CD14-positive monocyte (primary cell): ENCODE results near the gene GPR55. TPM values are rescaled to one million over a fixed set of nuclear protein-coding genes. Genes with fewer than 3 reads are reported as not detected.

Experiments
- DNase-seq, 3 donors: peaks; one replicate each; pipeline ENCODE4 v3.0.0-alpha.2; 2011 to 2022
- H2AFZ ChIP-seq: 2 replicates; pipeline ENCODE4 v1.6.0; 2012; ENCODE audit warnings: mild to moderate bottlenecking, low read depth, low read length, inconsistent platforms; ENCODE audit not compliant: insufficient read depth, poor library complexity, severe bottlenecking
- H3K27ac ChIP-seq, 2 donors: 1 replicate in 1 of 2; 2 replicates in 1 of 2; pipeline ENCODE4 v1.5.1; 2012 to 2013; ENCODE audit warnings: low read length in 2 of 2, control low read depth in 1 of 2, inconsistent platforms in 1 of 2, low read depth in 1 of 2, mild to moderate bottlenecking in 1 of 2
- H3K27me3 ChIP-seq, 2 donors: one replicate each; pipeline versions ENCODE4 v1.6.0 to v1.6.1; 2011 to 2013; ENCODE audit warnings: low read length in 2 of 2; ENCODE audit not compliant: control insufficient read depth in 2 of 2, insufficient read depth in 2 of 2
- H3K36me3 ChIP-seq, 2 donors: replicated peaks in 1 of 2; 1 replicate in 1 of 2; 2 replicates in 1 of 2; pipeline versions ENCODE4 v1.5.1 to v1.6.1; 2012 to 2013; ENCODE audit warnings: low read length in 2 of 2, control low read depth in 1 of 2, inconsistent platforms in 1 of 2, mild to moderate bottlenecking in 1 of 2; ENCODE audit not compliant: insufficient read depth in 2 of 2, control insufficient read depth in 1 of 2
- H3K4me1 ChIP-seq, 2 donors: 1 replicate in 1 of 2; 2 replicates in 1 of 2; pipeline versions ENCODE4 v1.5.1 to v1.6.1; 2012 to 2013; ENCODE audit warnings: low read length in 2 of 2, control low read depth in 1 of 2, inconsistent platforms in 1 of 2, mild to moderate bottlenecking in 1 of 2, moderate library complexity in 1 of 2; ENCODE audit not compliant: insufficient read depth in 2 of 2, control insufficient read depth in 1 of 2
- H3K4me2 ChIP-seq: replicated peaks from 2 replicates; pipeline ENCODE3; 2012; ENCODE audit warnings: low read length, moderate library complexity, mild to moderate bottlenecking; ENCODE audit not compliant: poor library complexity, severe bottlenecking; ENCODE audit errors: extremely low read depth
- H3K4me3 ChIP-seq, 3 experiments: fragments of 200-600 bp in 1 of 3; sonication (generic) in 1 of 3; replicated peaks in 1 of 3; 1 replicate in 2 of 3; 2 replicates in 1 of 3; pipeline ENCODE4 v1.5.1; 2011 to 2013; ENCODE audit warnings: low read length in 3 of 3, mild to moderate bottlenecking in 3 of 3, control low read depth in 2 of 3, low read depth in 2 of 3, inconsistent platforms in 1 of 3, moderate library complexity in 1 of 3
- H3K79me2 ChIP-seq: 2 replicates; pipeline ENCODE4 v1.6.0; 2012; ENCODE audit warnings: mild to moderate bottlenecking, control low read depth, inconsistent platforms, low read length, moderate library complexity; ENCODE audit not compliant: insufficient read depth
- H3K9ac ChIP-seq: 2 replicates; pipeline ENCODE4 v1.6.0; 2017; ENCODE audit warnings: low read length, mild to moderate bottlenecking; ENCODE audit not compliant: insufficient read depth, poor library complexity, severe bottlenecking
- H3K9me3 ChIP-seq, 2 donors: replicated peaks in 1 of 2; 1 replicate in 1 of 2; 2 replicates in 1 of 2; pipeline versions ENCODE4 v1.5.1 to v1.6.1; 2012 to 2013; ENCODE audit warnings: low read length in 2 of 2, control low read depth in 1 of 2; ENCODE audit not compliant: control insufficient read depth in 1 of 2, insufficient read depth in 1 of 2
- H4K20me1 ChIP-seq: 2 replicates; pipeline ENCODE4 v1.6.0; 2012; ENCODE audit warnings: mild to moderate bottlenecking, low read length, control low read depth, moderate library complexity; ENCODE audit not compliant: insufficient read depth
- H3K27ac Mint-ChIP-seq, 7 donors: one replicate each; pipeline ENCODE4 v1.8.0; 2020; ENCODE audit warnings: mild to moderate bottlenecking in 7 of 7, mixed read lengths in 7 of 7, moderate library complexity in 6 of 7, inconsistent platforms in 2 of 7
- H3K27me3 Mint-ChIP-seq, 3 donors: one replicate each; pipeline ENCODE4 v1.8.0; 2021 to 2022; ENCODE audit warnings: low read depth in 3 of 3, mild to moderate bottlenecking in 3 of 3, mixed read lengths in 3 of 3, moderate library complexity in 3 of 3, inconsistent platforms in 1 of 3
- H3K36me3 Mint-ChIP-seq, 2 donors: one replicate each; pipeline ENCODE4 v1.8.0; 2020; ENCODE audit warnings: mixed read lengths in 2 of 2, inconsistent platforms in 1 of 2, mild to moderate bottlenecking in 1 of 2
- H3K4me1 Mint-ChIP-seq: one replicate; pipeline ENCODE4 v1.8.0; 2020; ENCODE audit warnings: mild to moderate bottlenecking, mixed read lengths
- H3K4me3 Mint-ChIP-seq, 2 donors: one replicate each; pipeline ENCODE4 v1.8.0; 2020; ENCODE audit warnings: mild to moderate bottlenecking in 2 of 2, mixed read lengths in 2 of 2, moderate library complexity in 1 of 2
- H3K9me3 Mint-ChIP-seq, 7 donors: one replicate each; pipeline ENCODE4 v1.8.0; 2020 to 2022; ENCODE audit warnings: mixed read lengths in 7 of 7, mild to moderate bottlenecking in 6 of 7, moderate library complexity in 6 of 7, inconsistent platforms in 2 of 7
- WGBS: methylation state at CpG from one replicate; pipeline ENCODE4 v1.1.5; 2013; ENCODE audit warnings: missing lambda C conversion rate; ENCODE audit not compliant: insufficient coverage; 5-methylcytosine and 5-hydroxymethylcytosine counted together
- intact Hi-C, 2 donors: fragments of 100-400 bp; cut with micrococcal nuclease; formaldehyde crosslinking; loops; one replicate each; pipeline versions ENCODE4 v1.15.0 to v1.15.1; 2023
- polyA minus RNA-seq: library from RNA; depleted of rRNA, polyadenylated mRNA; stranded (reverse); fragments of >200 nt; gene quantifications from 2 replicates; pipeline ENCODE4 v1.2.3, GENCODE V29; 2012
- polyA plus RNA-seq, 3 donors: library from polyadenylated mRNA; depleted of rRNA in 1 of 3; unstranded in 2 of 3; stranded (reverse) in 1 of 3; fragments of 300-500 nt in 2 of 3; fragments of >200 nt in 1 of 3; fragmentation: Illumina TruSeq in 2 of 3; gene quantifications; 1 replicate in 2 of 3; 2 replicates in 1 of 3; pipeline ENCODE4 v1.2.3, GENCODE V29; 2012 to 2021
- total RNA-seq, 12 experiments: library from RNA in 1 of 12; stranded (reverse) in 1 of 12; fragments of 120-200 nt in 1 of 12; gene quantifications; one replicate each; pipeline ENCODE4 v1.2.4 and lab custom pipeline; 2013 to 2026; ENCODE audit warnings: mixed read lengths in 6 of 12, inconsistent platforms in 1 of 12
- TF ChIP-seq, protein P1 (sequence below): fragments of 200-600 bp; IDR thresholded peaks from one replicate; pipeline ENCODE4 v1.8.0; 2022; ENCODE audit warnings: antibody characterized with exemption, mild to moderate bottlenecking

The GPR55 gene, protein sequence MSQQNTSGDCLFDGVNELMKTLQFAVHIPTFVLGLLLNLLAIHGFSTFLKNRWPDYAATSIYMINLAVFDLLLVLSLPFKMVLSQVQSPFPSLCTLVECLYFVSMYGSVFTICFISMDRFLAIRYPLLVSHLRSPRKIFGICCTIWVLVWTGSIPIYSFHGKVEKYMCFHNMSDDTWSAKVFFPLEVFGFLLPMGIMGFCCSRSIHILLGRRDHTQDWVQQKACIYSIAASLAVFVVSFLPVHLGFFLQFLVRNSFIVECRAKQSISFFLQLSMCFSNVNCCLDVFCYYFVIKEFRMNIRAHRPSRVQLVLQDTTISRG
- total RNA-seq (2013) = 0.21 TPM
- polyA plus RNA-seq (under 1 TPM in 2 of 3 donors, not detected in 1; 0.11 to 0.12 TPM), polyA minus RNA-seq (0.14 and 0.80 TPM in 2 replicates), total RNA-seq (lab: John Stamatoyannopoulos, UW) (0.11 to 2.7 (median 0.75) reads per million in 11 experiments)

DNA sequence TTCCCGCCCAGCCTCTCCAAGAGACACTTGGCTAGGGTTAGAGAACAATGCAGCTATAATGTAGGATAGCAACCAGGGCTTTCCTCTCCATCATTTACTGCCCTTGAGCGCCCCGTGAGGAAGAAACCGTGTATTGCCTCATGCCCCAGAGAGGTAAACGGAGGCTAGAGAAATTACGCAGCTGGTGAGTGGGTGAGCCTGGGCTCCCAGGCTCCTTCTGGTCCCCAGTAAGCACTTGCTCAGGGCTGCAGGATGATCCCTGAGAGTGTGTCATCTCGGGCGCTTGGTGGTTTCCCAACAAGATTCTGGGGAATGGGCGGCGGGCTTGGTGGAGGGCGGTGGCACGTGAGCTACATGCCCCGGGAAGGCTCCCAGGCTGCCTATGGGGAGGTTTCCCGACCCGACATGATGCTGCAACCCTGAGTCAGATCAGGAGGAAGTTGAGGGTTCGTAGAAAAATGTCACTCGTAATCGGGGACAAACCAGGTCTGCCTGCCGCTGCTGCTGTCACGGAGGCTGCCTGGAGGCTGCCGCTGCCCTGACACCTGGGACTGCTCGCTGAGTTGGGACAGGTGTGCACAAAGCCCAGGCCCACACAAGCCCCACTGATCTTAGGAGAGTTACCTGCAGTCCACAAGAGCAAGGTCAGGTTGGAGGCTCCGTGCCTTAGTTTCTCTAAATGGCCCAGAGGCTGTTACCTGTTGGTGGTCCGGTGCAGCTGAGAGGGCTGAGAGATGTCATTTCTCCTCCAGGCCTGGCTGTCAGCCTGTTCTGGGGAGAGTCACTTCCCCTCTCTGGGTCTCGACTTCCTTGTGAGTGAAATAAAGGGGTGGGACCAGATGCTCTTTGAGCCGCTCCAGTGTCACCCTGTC is at the start of gene GPR55:
Gene GPR55, minus strand, starts transcription at position 773 of the 872 bp plus-strand sequence. CDS start 14,280 bp downstream, outside the sequence.
- intact Hi-C loops = no loop called here
- peaks cover 0 to 4% (median 0%) of the 10 kb centered on the region in 7 donors for H3K9me3 Mint-ChIP-seq
- TF ChIP-seq, protein P1, sequence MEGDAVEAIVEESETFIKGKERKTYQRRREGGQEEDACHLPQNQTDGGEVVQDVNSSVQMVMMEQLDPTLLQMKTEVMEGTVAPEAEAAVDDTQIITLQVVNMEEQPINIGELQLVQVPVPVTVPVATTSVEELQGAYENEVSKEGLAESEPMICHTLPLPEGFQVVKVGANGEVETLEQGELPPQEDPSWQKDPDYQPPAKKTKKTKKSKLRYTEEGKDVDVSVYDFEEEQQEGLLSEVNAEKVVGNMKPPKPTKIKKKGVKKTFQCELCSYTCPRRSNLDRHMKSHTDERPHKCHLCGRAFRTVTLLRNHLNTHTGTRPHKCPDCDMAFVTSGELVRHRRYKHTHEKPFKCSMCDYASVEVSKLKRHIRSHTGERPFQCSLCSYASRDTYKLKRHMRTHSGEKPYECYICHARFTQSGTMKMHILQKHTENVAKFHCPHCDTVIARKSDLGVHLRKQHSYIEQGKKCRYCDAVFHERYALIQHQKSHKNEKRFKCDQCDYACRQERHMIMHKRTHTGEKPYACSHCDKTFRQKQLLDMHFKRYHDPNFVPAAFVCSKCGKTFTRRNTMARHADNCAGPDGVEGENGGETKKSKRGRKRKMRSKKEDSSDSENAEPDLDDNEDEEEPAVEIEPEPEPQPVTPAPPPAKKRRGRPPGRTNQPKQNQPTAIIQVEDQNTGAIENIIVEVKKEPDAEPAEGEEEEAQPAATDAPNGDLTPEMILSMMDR = peak; percentile 50
- no peaks in the 10 kb centered on the region for H3K36me3 Mint-ChIP-seq
- Histone ChIP-seq H3K27me3 (no peaks in the 10 kb centered on the region), H3K27ac (peak within 1 kb of the TSS; percentile 87 to 91), H3K9ac (peak within 1 kb of the TSS; percentile 67), H2AFZ (peak within 1 kb of the TSS; percentile 63), H4K20me1 (no peaks in the 10 kb centered on the region), H3K36me3 (no peaks in the 10 kb centered on the region), H3K9me3 (no peaks in the 10 kb centered on the region), H3K4me2 (peak within 1 kb of the TSS; percentile 72), H3K4me1 (peaks cover 22 to 24% of the 10 kb centered on the region in 2 donors), H3K4me3 (peak within 1 kb of the TSS in 2 of 3 experiments; percentile 29 to 67), H3K79me2 (no peaks in the 10 kb centered on the region)
- 20% methylated on average over 19 of the region's 26 CpGs for whole genome bisulfite sequencing
- H3K4me1 Mint-ChIP-seq = peaks cover 20% of the 10 kb centered on the region
- peak; percentile 83 to 98 (median 87) for DNase-seq
- peaks cover 1 to 5% (median 4%) of the 10 kb centered on the region in 3 donors for H3K27me3 Mint-ChIP-seq
- H3K4me3 Mint-ChIP-seq = peak within 1 kb of the TSS; percentile 72 to 89
- H3K27ac Mint-ChIP-seq = peak within 1 kb of the TSS; percentile 92 to 98 (median 97)
